ENCODE data around the gene ALOX5. TPM values are rescaled to one million over a fixed set of nuclear protein-coding genes. Genes with fewer than 3 reads are reported as not detected.

Gene ALOX5
- total and polyA plus RNA-seq, 10 of the 15 experiments (the other 5 are each of a cell fraction or from before 2014, with no cell fraction given), result 0.43 to 102 (median 34.2) TPM

GRCh38 chr10:45490277-45490676 lies 116.3 kb downstream of the ALOX5 start:
- no peak for ATAC-seq
- intact Hi-C loops (cut with micrococcal nuclease; ENCODE audit: unreplicated experiment), result no loop called here
- WGBS (ENCODE audit: insufficient coverage, insufficient replicate concordance, low lambda C conversion rate, missing lambda C conversion rate), result 96% methylated on average over 3 of the region's 3 CpGs
- CTCF ChIA-PET, result interaction anchor here (0.7 kb wide), 1 partner anchor 25 kb away, joined by 3 read pairs; no protein-coding TSS in a partner anchor
- no peak overlapping the region for H2AFZ ChIP-seq (ENCODE audit: control insufficient read depth, low read depth, low read length)
- no peaks in the 10 kb centered on the region for H4K20me1 ChIP-seq (ENCODE audit: control insufficient read depth, insufficient read depth)
- in situ Hi-C loops (cut with MboI), result no loop called here
- H3K36me3 ChIP-seq (ENCODE audit: control insufficient read depth in 2 of 2, insufficient read depth in 2 of 2, low read length in 1 of 2), result no peaks in the 10 kb centered on the region; a peak in 1 of 4 replicates
- no peak for DNase-seq (ENCODE audit: low read depth, low spot score)
- H3K9ac ChIP-seq (ENCODE audit: control insufficient read depth, insufficient read depth, low read length), result no peak overlapping the region
- BruUV-seq (replicated peaks), result no TSS peak
- TF ChIP-seq RELA (IDR thresholded peaks at IDR 0.05; ENCODE audit: borderline replicate concordance, partially characterized antibody) (no peak), CEBPB (IDR thresholded peaks at IDR 0.05; ENCODE audit: borderline replicate concordance in 1 of 2, low read depth in 2 of 2, low read length in 2 of 2) (no peak), BCL3 (IDR thresholded peaks at IDR 0.05; ENCODE audit: borderline replicate concordance, insufficient read depth, low read depth, low read length, poor library complexity, severe bottlenecking) (no peak), MTA2 (IDR thresholded peaks at IDR 0.05; ENCODE audit: low read depth) (no peak), ZNF217 (IDR thresholded peaks at IDR 0.05) (no peak), MTA3 (IDR thresholded peaks at IDR 0.05; ENCODE audit: borderline replicate concordance, low read length) (no peak), NR2C2 (IDR thresholded peaks at IDR 0.05; ENCODE audit: borderline replicate concordance, control insufficient read depth, insufficient read length, low read depth) (no peak), NR2C1 (IDR thresholded peaks at IDR 0.05) (no peak), TBL1XR1 (IDR thresholded peaks at IDR 0.05; ENCODE audit: low read depth, low read length) (no peak), DPF2 (IDR thresholded peaks at IDR 0.05) (no peak), STAT3 (IDR thresholded peaks at IDR 0.05; ENCODE audit: low read depth, low read length) (no peak), SRF (IDR thresholded peaks at IDR 0.05; ENCODE audit: low read depth in 2 of 2, low read length in 2 of 2) (no peak), IRF3 (IDR thresholded peaks at IDR 0.05) (no peak), EP300 (IDR thresholded peaks at IDR 0.05; ENCODE audit: borderline replicate concordance in 1 of 2, control insufficient read depth in 1 of 2, low read depth in 2 of 2, low read length in 2 of 2) (no peak), NFYB (IDR thresholded peaks at IDR 0.05; ENCODE audit: insufficient read depth, low read depth, low read length) (no peak), SIN3A (IDR thresholded peaks at IDR 0.05; ENCODE audit: low read depth, low read length) (no peak), BACH1 (IDR thresholded peaks at IDR 0.05; ENCODE audit: borderline replicate concordance) (no peak), MEF2A (IDR thresholded peaks at IDR 0.05; ENCODE audit: insufficient read depth, low read depth, low read length) (no peak), NBN (IDR thresholded peaks at IDR 0.05) (no peak), SREBF2 (IDR thresholded peaks at IDR 0.05; ENCODE audit: low read length) (no peak)
- SMC1A ChIA-PET (ENCODE audit: uncharacterized antibody, unreplicated experiment), result no interaction called here
- H3K4me3 ChIP-seq, result no peak overlapping the region
- POLR2A ChIA-PET, result no interaction called here
- H3K79me2 ChIP-seq (ENCODE audit: control insufficient read depth, insufficient read depth, low read length), result no peaks in the 10 kb centered on the region
- FAIRE-seq, result no peak
- H3K27me3 ChIP-seq (replicated peaks in 1 of 2; ENCODE audit: control insufficient read depth in 2 of 2, insufficient read depth in 2 of 2, low read length in 1 of 2), result no peaks in the 10 kb centered on the region
- no peaks in the 10 kb centered on the region for H3K4me1 ChIP-seq (ENCODE audit: control insufficient read depth, insufficient read depth, low read length)
- no peak overlapping the region for H3K4me2 ChIP-seq (ENCODE audit: control insufficient read depth, insufficient read depth)
- RAD21 ChIA-PET (ENCODE audit: unreplicated experiment), result no interaction called here
- H3K27ac ChIP-seq (ENCODE audit: control insufficient read depth, insufficient read depth), result no peak overlapping the region
- peaks cover 2% of the 10 kb centered on the region; the same call in 2 of the 3 replicates for H3K9me3 ChIP-seq (replicated peaks; ENCODE audit: control insufficient read depth, insufficient read depth, low read length)
